ENCODE measurements around the gene COL5A2.

COL5A2 gene

GRCh38 chr2:189143925-189144324 is 35.6 kb downstream of the COL5A2 start:
- TF ChIP-seq CTCF (IDR thresholded peaks at IDR 0.05; ENCODE audit: insufficient read depth, low read length, missing control alignments), result no peak
- ChIA-PET CTCF (interaction anchor here (0.7 to 4.2 kb wide), 10 partner anchors 10 to 144 kb away, joined by 3 to 26 read pairs (median 4); no protein-coding TSS in a partner anchor), POLR2A (no interaction called here)
- no peak overlapping the region for H3K4me3 ChIP-seq (ENCODE audit: low read depth, low read length)
- DNase-seq (ENCODE audit: low read depth, low spot score), result no peak

GRCh38 chr2:189142893-189143759 is 36.4 kb downstream of the COL5A2 start:
- CTCF ChIA-PET, result interaction anchor here (0.6 to 4.2 kb wide), 20 partner anchors 9 to 266 kb away, joined by 3 to 26 read pairs (median 3); no protein-coding TSS in a partner anchor
- POLR2A ChIA-PET, result no interaction called here
- no peak for DNase-seq (ENCODE audit: low read depth, low spot score)
- peak; percentile 17 for TF ChIP-seq CTCF (IDR thresholded peaks at IDR 0.05; ENCODE audit: insufficient read depth, low read length, missing control alignments)
- no peak overlapping the region for H3K4me3 ChIP-seq (ENCODE audit: low read depth, low read length)

GRCh38 chr2:189138800-189139199 is 40.8 kb downstream of the COL5A2 start:
- no peak for DNase-seq (ENCODE audit: low read depth, low spot score)
- no peak for TF ChIP-seq CTCF (IDR thresholded peaks at IDR 0.05; ENCODE audit: insufficient read depth, low read length, missing control alignments)
- ChIA-PET CTCF (no interaction called here), POLR2A (no interaction called here)
- no peak overlapping the region for H3K4me3 ChIP-seq (ENCODE audit: low read depth, low read length)

GRCh38 chr2:189137519-189137918 is 42.0 kb downstream of the COL5A2 start:
- POLR2A ChIA-PET, result no interaction called here
- DNase-seq (ENCODE audit: low read depth, low spot score), result no peak
- H3K4me3 ChIP-seq (ENCODE audit: low read depth, low read length), result no peak overlapping the region
- no peak for TF ChIP-seq CTCF (IDR thresholded peaks at IDR 0.05; ENCODE audit: insufficient read depth, low read length, missing control alignments)
- CTCF ChIA-PET, result no interaction called here

- DNase-seq (ENCODE audit: low read depth, low spot score), result no peak
- no peak overlapping the region for H3K4me3 ChIP-seq (ENCODE audit: low read depth, low read length)
- ChIA-PET POLR2A (no interaction called here), CTCF (interaction anchor here (0.8 to 3.2 kb wide), 6 partner anchors 9 to 1553 kb away, joined by 3 to 17 read pairs (median 4); no protein-coding TSS in a partner anchor)
- no peak for TF ChIP-seq CTCF (IDR thresholded peaks at IDR 0.05; ENCODE audit: insufficient read depth, low read length, missing control alignments)
Measured at GRCh38 chr2:189134485-189134884, 45.1 kb downstream of the COL5A2 start.

- H3K4me3 ChIP-seq (ENCODE audit: low read depth, low read length), result no peak overlapping the region
- TF ChIP-seq CTCF (IDR thresholded peaks at IDR 0.05; ENCODE audit: insufficient read depth, low read length, missing control alignments), result no peak
- POLR2A ChIA-PET, result no interaction called here
- CTCF ChIA-PET, result interaction anchor here (1.2 to 1.7 kb wide), 3 partner anchors 11 to 47 kb away, joined by 3 to 5 read pairs (median 4); no protein-coding TSS in a partner anchor
- no peak for DNase-seq (ENCODE audit: low read depth, low spot score)
Measured at GRCh38 chr2:189131991-189132390, 47.6 kb downstream of the COL5A2 start.

Data from AG04449 (cell line).